GM18858 (cell line): Measurements from ENCODE around the gene TENT4A.
A peak's percentile ranks its signal among the peaks of the same experiment; 100 is the strongest.
"Not testable (repeated sequence)": the region's sequence is repeated elsewhere in the genome, so short reads cannot be mapped to it uniquely, and the experiment has no call there.

Experiments used
- ATAC-seq: cut with Tn5 transposase; IDR thresholded peaks from one replicate; pipeline ENCODE4 v1.9.1; 2021; ENCODE audit not compliant: unreplicated experiment

TENT4A gene

GRCh38 chr5:6713274-6714225 is at the start of gene TENT4A:
Gene TENT4A, plus strand, starts transcription at chr5:6713432. Its CDS starts 552 bp downstream, at chr5:6713984.
- ATAC-seq, result peak; percentile 12

- ATAC-seq, result no peak
Measured at GRCh38 chr5:6666762-6667161, 46.5 kb upstream of the TENT4A start.

GRCh38 chr5:6667648-6668047 is 45.6 kb upstream of the TENT4A start:
- no peak for ATAC-seq

- not testable (repeated sequence) for ATAC-seq
Measured at GRCh38 chr5:6668717-6669116, 44.5 kb upstream of the TENT4A start.

- ATAC-seq, result no peak
Measured at GRCh38 chr5:6673031-6673430, 40.2 kb upstream of the TENT4A start.

GRCh38 chr5:6673963-6674362 is 39.3 kb upstream of the TENT4A start:
- no peak for ATAC-seq

- no peak for ATAC-seq
Measured at GRCh38 chr5:6674421-6674820, 38.8 kb upstream of the TENT4A start.

- no peak for ATAC-seq
Measured at GRCh38 chr5:6674886-6675285, 38.3 kb upstream of the TENT4A start.

- ATAC-seq, result no peak
Measured at GRCh38 chr5:6675784-6676491, 37.3 kb upstream of the TENT4A start.

GRCh38 chr5:6676702-6677101 is 36.5 kb upstream of the TENT4A start:
- no peak for ATAC-seq

GRCh38 chr5:6678385-6678784 is 34.8 kb upstream of the TENT4A start:
- ATAC-seq, result no peak

- no peak for ATAC-seq
Measured at GRCh38 chr5:6680922-6681321, 32.3 kb upstream of the TENT4A start.

- no peak for ATAC-seq
Measured at GRCh38 chr5:6681682-6682081, 31.6 kb upstream of the TENT4A start.

GRCh38 chr5:6682239-6682638 is 31.0 kb upstream of the TENT4A start:
- no peak for ATAC-seq

GRCh38 chr5:6683241-6683640 is 30.0 kb upstream of the TENT4A start:
- ATAC-seq, result no peak

GRCh38 chr5:6684075-6684474 is 29.2 kb upstream of the TENT4A start:
- ATAC-seq, result no peak

GRCh38 chr5:6686501-6686900 is 26.7 kb upstream of the TENT4A start:
- no peak for ATAC-seq

GRCh38 chr5:6686915-6687409 is 26.3 kb upstream of the TENT4A start:
- no peak for ATAC-seq

GRCh38 chr5:6687505-6687904 is 25.7 kb upstream of the TENT4A start:
- ATAC-seq, result no peak

GRCh38 chr5:6692906-6693305 is 20.3 kb upstream of the TENT4A start:
- no peak for ATAC-seq

- no peak for ATAC-seq
Measured at GRCh38 chr5:6698696-6699095, 14.5 kb upstream of the TENT4A start.

- ATAC-seq, result no peak
Measured at GRCh38 chr5:6699357-6699756, 13.9 kb upstream of the TENT4A start.
